Measurements from ENCODE around the gene ACSS3.

ACSS3 gene

DNA sequence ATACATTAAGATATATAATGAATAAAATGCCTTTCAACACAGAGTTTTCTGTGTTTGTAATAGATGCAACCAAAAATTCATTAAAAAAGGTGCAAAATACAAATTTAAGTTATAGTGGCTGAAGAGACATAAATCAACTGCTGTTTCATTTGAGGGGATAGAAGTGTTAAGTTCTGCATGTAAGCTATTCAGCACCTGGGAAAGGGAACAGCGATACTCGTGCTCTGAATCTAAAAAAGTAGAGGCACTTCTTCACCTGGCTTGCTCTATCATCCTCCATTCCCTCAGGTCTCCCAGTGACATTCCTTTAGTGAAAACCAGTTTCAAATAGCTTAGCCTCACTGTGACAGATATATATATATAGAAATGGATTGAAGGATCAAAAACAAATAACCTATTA is 222.6 kb downstream of the ACSS3 start:
- no peak for DNase-seq

DNA sequence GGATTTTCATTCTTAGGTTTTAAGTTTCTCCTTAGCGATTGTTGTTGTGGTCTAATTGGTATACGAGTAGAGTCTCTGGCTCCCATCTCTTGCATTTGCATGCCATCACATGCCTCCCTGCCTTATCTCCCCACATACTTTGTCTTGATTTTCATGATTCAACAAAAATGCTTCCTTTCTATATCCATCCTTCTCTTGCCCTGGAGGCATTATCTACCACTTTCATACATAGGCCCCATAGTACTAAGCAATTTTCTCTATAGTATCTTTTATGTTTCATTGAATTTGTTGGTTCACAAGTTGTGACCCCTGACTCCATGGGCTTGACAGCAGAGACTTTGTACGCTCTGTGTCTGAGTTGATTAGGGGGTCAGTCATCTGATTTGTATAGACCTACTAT is 226.1 kb downstream of the ACSS3 start:
- no peak for DNase-seq
